ENCODE results near the gene BTBD19.
"Not testable (repeated sequence)": the region's sequence is repeated elsewhere in the genome, so short reads cannot be mapped to it uniquely, and the experiment has no call there.

Gene BTBD19

DNA sequence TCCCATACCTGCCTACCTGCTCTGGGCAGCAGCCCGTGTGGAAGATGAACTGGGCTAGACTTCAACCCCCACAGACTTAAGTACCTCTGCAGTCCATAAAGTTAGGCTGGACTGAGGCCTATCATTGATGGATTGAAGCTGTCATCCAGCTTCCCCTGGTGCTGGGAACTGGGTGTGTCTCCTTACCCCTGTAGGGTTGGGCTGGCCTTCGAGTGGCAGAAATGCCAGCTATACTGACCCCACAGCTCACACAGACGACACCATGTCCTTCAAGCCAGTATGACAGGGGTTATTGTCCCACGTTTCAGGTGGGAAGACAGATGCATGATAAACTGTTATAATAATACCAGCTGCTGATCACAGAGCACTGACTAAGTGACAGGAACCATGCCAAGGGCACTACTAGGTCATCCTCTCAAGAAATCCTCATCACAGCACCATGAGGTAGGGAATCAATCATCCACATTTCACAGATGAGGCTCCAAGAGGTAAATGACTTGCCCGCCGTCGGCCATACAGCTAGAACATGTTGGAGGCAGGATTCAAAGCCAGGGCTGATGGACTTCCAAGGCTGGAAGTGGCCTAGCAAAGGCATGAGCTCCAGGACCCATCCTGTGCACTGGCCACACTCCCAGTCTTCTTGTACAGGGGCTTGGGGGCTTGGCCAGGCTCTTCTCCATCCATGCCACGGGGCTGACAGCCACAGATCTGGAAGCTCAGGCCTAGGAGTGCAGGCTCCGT, 20.0 kb upstream of the BTBD19 start, which contains the start of gene BEST4:
TSS of gene BEST4 (minus strand) at position 51 of the 741 bp plus-strand sequence. CDS start 465 bp downstream, outside the sequence.
- DNase-seq = no peak

DNA sequence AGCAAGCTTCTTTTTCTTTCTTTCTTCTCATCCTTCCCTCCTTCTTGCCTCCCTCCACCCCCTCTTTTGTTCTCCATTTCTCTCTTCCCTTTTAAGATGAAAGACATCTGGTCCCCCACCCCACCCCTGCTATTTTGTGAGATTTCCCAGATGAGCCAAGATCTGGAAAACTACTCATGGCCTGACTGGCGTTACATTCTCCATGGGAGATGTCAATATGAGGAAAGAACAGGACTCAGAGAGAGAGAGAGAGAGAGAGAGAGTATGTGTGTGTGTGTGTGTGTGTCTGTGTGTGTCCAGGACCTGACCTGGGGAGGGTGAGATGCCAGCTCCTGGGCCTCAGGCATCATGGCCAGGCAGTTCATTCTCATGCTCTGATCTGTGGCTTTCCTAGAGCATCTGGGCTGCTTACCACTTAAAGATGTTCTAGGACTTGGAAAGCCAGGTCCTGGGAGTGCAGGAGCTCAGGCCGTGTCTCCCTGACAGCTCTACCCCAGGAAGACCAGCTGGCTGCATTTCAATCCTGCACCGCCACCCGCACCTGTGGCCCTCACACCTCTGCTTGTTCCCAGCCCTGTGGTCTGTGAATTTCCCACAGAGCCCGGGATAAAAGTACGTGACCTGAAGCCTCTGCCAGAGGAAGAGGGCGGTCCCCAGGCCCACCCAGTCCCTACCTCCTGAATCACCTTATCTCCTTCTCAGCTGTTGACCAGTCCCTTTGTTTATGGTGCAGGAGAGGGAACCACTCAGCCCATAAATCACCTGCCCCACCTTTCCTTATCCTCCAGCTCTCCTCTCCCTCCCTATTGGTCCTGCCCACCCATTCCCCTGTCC, 17.1 kb upstream of the BTBD19 start:
- no peak for DNase-seq

DNA sequence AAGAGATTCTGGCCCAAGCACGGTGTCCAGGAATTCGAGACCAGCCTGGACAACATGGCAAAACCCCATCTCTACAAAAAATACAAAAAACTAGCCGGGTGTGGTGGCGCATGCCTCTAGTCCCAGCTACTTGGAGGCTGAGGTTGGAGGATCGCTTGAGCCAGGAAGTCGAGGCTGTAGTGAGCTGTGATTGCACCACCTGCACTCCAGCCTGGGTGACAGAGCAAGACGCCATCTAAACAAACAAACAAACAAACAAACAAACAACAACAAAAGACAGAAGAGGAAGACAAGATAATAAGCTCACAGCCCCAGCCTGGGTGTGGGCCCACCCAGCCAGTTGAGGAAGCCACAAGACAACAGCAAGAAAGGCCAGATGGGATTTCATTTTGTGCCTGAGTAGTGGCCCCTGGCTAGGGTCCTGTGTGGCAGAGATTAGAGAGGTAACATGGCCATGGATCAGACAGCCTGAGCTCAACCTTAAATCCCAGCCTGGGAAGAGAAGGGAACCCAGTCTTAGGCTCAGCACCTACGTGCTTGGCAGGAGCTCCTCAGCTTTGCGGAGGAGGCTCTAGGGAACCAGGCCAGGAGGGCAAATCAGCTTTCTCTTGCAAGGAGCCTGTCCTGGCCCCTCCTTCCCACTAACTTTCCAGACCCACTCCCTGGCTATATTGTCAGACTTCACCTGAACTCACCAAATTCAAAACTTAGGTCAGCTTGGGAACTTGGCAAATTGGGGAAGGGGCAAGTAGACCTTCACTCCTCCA, 15.4 kb upstream of the BTBD19 start:
- no peak for DNase-seq

DNA sequence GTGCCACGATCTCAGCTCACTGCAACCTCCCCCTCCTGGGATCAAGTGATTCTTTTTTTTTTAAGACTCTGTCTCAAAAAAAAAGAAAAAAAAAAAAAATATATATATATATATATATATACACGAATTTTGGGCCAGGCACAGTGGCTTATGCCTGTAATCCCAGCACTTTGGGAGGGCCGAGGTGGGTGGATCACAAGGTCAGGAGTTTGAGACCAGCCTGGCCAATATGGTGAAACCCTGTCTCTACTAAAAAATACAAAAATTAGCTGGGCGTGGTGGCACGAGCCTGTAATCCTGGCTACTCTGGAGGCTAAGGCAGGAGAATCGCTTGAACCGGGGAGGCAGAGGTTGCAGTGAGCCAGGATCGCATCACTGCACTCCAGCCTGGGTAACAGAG, 10.4 kb upstream of the BTBD19 start:
- DNase-seq = not testable (repeated sequence)

DNA sequence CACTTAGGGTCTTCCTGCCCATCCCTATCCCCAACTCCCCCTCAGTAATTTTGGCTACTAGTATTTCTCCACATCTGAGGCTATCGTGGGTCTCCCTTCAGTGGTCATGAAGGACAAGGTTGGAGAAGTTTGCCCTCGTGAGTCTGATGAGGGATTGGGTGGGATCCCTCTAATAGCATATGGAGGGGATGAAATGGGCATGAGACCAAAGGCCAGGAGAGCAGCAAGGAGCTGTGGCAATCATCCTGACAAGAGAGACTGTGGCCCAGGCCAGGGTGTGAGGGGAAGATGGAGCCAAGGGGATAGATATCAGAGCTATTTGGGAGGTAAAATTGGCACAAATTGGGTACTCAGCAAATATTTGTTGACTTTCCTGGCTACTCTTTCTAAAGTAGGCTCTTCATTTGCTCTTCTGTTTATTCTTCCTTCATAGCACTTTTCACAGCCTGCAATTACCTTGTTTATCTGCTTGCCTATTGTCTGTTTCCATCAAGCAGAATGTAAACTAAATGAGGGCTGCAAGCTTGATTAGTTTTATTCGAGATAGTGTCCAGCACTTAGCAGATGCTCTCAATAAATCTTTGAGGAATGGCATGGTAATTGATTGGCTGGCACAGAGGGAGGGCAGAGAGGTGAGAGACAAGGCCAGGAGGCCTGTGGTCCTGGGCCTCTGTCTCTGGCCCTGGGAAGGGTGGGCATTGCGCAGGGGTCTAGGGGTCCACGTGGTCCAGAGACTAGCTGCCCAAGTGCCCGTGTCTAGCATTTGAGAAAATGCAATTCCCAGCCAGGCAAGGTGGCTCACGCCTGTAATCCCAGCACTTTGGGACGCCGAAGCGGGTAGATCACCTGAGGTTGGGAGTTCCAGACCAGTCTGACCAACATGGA, 9.6 kb upstream of the BTBD19 start:
- no peak for DNase-seq

DNA sequence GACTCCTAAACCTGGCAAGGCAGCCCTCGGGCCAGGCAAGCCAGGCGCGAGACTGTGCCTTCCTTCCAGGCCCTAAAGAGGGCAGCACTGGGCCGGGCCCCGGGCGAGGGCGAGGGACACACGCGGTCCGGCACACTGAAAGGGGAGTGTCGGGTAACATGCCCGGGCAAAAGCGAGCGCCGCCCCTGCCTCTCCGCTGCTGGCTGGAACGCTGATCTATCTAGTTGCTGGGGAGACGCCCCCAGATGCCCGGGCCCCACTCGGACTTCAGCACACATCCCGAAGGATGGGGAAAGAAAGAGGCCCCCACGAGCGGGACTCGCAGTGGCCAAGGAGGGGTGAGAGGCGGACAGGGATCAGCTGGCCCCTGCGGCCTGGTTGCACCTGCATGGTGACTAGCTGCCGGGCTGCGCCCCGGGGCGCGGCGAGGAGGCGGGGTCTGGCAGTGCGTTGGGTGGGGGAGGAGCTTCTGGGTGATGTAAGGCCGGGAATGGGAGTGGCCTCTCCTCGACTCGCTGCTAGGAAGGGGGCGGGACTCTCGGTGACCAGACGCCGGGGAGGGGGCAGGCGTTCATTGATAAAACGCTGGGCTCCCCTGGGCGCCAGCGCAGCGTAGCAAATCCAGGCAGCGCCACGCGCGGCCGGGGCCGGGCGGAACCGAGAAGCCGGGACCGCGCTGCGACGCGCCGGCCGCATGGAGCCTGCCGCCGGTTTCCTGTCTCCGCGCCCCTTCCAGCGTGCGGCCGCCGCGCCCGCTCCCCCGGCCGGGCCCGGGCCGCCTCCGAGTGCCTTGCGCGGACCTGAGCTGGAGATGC, 8.3 kb upstream of the BTBD19 start, which contains the start of gene PLK3:
TSS of gene PLK3 (plus strand) at position 608 of the 815 bp plus-strand sequence. CDS start at position 695, 87 bp downstream.
- DNase-seq = peak; percentile 99

DNA sequence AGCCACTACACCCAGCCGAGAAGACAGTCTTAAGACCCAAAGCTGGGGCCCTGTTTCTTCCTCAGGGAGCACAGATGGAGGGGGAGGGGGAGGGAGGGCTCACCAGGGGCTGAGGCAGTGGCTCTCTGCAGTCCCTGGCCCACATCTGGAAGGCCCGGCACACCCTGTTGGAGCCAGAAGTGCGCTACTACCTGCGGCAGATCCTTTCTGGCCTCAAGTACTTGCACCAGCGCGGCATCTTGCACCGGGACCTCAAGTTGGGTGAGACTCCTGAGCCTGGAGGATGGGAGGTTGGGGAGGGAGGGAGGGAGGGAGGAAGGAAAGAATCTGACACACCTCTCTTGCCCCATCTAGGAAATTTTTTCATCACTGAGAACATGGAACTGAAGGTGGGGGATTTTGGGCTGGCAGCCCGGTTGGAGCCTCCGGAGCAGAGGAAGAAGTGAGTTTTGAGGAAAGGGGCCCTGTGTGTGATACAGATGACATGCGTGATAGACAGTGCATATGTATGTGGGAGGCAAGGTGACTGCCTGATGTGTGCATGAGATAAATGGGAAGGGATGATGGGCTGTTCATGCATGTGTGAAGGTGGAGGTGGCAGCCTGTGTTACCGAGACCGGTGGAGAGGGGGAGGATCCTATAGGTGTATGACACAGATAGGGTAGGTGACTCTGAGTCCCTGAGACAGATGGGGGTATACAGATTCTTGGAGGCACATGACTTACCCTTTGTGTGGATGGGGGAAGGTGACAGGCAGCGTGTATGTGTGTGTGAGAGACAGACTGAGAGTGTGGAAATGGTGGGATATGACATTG, 6.6 kb upstream of the BTBD19 start:
- DNase-seq = peak; percentile 40

DNA sequence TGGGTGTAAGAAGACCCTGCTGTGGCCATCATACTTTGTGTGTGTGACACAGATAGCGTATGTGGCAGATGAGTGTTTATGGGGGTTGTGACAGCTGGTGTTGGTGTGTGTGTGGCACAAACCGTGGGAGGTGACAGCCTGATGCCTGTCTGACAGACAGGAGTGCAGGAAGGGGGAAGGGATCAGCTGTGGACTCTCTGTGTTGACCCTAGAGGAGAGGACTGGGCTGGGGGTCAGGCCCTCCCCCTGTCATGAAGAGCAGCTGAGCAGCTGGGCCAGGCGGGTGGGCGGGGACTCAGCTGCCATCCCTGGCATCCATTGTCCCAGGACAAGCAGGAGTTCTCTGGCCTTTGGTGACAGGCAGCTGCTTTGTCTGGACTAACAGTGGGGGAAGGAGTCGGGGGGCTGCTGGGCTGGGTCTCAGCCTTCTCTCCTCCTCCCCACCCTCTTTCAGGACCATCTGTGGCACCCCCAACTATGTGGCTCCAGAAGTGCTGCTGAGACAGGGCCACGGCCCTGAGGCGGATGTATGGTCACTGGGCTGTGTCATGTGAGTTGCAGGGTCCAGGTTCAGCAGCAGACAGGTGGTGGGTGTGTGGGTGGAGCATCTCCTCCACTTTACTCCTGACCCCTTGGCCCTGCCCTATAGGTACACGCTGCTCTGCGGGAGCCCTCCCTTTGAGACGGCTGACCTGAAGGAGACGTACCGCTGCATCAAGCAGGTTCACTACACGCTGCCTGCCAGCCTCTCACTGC, 5.8 kb upstream of the BTBD19 start:
- no peak for DNase-seq

DNA sequence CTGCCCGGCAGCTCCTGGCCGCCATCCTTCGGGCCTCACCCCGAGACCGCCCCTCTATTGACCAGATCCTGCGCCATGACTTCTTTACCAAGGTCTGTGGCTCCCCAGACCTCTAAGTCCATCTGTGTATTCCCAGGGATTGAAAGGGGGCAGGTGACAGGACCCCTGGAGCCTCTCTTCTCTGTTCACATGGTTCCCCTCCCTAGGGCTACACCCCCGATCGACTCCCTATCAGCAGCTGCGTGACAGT, 5.3 kb upstream of the BTBD19 start:
- no peak for DNase-seq

DNA sequence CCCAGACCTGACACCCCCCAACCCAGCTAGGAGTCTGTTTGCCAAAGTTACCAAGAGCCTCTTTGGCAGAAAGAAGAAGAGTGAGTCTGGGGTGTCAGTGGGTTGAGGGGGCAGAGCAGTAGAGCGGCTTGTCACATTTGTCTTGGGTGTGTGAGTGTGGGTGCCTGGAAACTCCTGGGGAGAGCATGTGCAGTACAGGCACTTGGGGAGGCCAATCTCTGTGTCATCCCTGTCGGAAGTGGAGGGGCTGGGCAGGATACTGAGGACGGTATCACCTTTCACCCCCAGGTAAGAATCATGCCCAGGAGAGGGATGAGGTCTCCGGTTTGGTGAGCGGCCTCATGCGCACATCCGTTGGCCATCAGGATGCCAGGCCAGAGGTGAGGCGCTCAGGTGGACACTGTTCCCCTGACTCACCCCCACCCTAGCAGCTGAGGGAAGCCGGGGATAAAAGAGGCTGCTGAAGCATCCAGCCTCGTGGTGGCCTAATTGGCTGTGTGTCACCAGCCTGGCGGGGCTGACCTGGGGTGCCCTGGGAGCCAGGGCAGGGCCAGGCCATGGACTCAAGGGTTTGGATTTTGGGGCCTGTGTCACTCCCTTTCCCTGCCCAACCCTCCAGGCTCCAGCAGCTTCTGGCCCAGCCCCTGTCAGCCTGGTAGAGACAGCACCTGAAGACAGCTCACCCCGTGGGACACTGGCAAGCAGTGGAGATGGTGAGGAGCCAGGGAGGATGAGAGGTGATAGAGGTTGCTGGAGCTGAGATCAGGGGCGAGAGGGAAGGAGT, 4.8 kb upstream of the BTBD19 start:
- DNase-seq = no peak

DNA sequence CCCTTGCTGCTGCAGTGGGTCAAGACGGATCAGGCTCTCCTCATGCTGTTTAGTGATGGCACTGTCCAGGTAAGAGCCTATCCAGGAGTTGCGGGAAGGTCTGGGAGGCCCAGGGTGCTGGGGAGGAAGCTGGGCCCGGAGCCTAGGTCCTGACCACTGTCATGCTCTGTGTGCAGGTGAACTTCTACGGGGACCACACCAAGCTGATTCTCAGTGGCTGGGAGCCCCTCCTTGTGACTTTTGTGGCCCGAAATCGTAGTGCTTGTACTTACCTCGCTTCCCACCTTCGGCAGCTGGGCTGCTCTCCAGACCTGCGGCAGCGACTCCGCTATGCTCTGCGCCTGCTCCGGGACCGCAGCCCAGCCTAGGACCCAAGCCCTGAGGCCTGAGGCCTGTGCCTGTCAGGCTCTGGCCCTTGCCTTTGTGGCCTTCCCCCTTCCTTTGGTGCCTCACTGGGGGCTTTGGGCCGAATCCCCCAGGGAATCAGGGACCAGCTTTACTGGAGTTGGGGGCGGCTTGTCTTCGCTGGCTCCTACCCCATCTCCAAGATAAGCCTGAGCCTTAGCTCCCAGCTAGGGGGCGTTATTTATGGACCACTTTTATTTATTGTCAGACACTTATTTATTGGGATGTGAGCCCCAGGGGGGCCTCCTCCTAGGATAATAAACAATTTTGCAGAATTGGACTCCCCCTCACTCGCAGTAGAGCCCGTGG, 2.9 kb upstream of the BTBD19 start:
- DNase-seq = no peak

DNA sequence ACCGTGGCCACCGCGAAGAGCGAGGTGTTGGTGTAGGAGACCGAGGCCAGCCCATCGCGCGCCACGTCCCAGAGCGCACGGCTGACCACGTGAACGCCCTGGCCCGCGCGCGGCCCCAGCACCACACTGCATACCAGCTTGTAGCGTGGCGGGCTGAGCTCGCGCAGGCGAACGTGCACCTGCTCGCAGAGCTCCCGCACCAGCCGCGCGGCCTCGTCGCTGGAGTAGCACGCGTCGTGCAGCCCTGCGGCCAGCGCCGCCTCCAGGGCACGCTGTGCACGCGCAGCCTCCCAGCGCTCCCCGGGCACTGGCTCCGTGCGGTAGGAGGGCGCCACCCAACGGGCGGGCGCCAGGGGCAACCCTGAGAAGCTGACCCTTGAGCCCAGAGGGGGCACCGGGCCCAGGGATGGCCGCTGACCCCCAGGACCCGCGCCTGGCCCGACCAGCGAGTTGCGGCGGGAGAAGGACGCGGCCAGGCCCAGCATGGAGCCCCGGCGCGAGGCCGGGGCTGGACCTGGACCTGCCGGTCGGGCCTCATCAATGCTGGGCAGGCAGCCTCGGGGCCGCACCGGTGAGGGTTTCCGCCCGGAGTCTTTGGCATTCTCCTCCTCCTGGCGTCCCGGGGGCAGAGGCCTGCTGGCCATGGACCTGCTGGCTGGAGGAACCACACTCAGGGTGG, 2.2 kb upstream of the BTBD19 start:
- no peak for DNase-seq

DNA sequence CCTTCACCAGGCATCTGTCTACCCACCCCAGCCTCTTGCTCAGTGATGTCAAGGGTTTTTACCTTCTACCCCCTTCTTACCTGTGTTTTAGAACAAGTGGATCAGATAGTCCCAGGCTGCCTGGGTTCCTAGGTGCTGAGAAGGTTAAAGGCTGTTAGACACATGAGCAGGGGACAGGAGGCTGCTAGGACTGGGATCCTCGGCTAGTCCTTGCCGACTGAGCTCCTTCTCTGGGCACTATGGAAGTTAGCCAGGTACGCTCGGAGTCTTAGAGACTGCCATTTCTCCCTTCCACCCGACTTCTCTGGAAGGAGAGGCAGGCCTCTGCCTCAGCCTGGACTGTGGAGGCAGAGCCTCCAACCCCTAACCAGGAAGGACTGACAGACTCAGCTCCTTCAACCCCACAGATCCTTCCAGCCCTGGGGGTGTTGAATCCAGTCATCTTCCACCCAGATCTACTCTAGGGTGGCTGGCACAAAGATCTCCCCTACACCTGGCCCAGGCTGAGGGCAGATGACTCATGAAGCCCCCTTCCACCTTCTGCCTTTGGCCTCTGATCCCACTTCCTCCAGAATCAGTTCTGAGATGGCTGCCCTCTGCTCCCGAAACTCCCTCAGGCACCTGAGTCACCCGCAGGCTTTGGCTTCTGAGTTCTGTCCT, 1.5 kb upstream of the BTBD19 start, which contains the start of gene DYNLT4:
TSS of gene DYNLT4 (minus strand) at position 648 of the 660 bp plus-strand sequence. CDS start 683 bp downstream, outside the sequence.
- no peak for DNase-seq

DNA sequence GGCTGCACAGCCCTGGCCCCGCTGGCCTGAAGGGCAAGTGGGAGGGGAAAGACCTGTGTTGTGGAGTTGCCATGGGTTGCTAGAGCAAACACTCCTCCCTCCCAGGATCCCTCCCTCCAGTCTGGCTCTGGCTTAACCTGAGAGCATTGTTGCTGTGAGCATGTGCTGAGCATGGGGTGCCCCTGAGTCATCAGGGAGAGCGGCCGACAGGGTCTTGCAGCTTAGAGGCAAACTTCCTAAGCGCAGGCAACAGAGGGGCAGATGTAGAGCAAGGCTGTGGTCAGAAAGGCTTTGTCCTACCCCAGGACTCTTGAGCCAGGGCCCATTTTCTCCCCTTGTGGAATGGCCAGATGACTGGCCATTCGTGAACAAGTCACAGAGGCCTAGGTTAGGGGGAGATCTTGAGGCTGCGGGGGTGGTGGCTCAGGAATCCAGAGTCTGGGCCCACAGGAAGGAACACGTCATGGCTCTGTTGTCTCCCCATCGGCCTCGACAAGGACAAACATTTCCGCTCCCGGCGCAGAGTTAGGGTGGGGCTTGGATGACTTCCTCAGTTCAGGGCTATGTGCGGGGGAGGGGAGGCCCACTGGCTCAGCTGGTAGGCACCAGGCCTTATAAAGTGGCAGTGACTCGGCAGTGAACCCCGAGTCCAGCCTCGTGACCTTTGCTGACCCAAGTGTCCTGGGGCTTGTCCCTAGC, 810 bp upstream of the BTBD19 start:
- DNase-seq = peak; percentile 93

DNA sequence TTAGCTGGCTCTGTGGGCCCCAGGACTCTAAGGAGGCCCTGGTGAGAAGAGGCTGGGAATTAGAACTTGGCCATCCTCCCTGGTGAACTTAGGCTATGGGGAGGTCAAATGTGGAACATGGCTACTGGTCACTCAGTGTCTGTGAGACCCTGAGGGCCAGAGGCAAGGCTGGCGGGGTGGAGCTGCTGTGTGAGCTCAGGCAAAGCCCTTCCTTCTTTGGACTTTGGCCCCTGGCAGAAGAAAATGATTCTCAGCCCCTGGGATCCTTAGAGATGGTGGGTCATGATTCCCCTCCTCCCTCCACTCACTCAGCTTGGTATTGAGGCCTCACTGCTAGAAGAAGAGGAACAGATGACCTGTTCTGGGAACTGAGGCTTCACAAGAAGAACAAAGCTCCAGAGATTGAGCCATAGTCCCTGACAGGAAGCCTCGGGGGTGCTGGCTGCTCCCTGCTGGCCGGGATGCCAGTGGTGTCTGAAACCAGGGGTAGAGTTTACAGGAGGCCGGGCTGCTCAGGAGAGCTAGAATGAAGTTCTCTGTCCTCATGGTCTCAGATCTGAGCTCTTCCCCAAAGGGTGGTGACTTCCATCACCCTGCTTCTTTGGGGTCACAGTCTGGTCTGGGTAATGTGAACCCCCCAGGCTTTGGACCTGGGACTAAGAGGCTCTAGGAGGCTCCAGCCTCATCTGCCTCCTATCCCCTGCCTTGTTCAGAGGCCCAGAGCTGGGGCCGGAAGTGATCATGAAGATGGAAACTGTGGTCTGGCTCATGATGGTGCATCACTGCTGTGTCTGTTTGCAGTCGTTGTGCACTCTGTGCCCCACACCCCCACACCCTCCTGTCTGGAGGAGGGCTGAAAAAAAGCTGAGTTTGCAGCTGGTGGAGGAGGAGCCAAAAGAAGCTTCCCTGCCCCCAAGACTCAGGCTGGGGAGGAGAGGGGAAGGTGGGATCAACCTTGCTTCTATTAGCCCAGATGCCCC, 905 bp downstream of the BTBD19 start:
- peak; percentile 97 for DNase-seq
